ENCODE data around the gene PROP1. TPM values are rescaled to one million over a fixed set of nuclear protein-coding genes. Genes with fewer than 3 reads are reported as not detected.

PROP1 gene
- total and polyA plus RNA-seq, 12 donors = not detected

DNA sequence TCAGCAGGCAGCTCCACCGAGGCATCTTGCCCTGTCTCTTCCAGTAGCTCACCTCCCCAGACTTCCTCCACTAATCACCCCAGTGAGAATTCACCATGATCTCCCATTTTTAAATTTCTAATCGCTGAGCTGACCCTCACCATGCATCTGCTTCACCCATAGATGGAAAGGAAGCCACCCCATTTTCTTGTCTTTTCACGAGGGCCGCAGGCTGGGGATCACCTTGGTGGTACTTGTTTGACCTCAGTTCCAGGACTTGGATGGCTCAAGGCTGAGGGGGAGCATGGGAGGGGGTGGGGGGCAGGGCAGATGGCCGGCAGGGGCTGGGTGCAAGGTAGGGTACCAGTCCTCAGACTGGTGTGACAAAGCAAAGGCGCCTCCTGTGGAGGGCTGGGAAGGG lies 3.6 kb downstream of the PROP1 start:
- WGBS, 4 donors = 73 to 80% (median 76%) methylated on average over 6 of the region's 6 CpGs
- Histone ChIP-seq H3K4me1 (replicated peaks in 1 of 2) (no peaks in the 10 kb centered on the region), H3K27me3 (peaks cover 6% of the 10 kb centered on the region), H3K9me3 (replicated peaks in 1 of 3) (no peaks in the 10 kb centered on the region), H3K27ac (no peak overlapping the region), H3K4me3 (no peak overlapping the region), H3K36me3 (replicated peaks in 1 of 2) (no peaks in the 10 kb centered on the region)
- DNase-seq = no peak
- TF ChIP-seq POLR2A (IDR thresholded peaks at IDR 0.05) (no peak), CTCF (IDR thresholded peaks at IDR 0.05) (no peak)
- intact Hi-C loops (cut with DNase I) = no loop called here

DNA sequence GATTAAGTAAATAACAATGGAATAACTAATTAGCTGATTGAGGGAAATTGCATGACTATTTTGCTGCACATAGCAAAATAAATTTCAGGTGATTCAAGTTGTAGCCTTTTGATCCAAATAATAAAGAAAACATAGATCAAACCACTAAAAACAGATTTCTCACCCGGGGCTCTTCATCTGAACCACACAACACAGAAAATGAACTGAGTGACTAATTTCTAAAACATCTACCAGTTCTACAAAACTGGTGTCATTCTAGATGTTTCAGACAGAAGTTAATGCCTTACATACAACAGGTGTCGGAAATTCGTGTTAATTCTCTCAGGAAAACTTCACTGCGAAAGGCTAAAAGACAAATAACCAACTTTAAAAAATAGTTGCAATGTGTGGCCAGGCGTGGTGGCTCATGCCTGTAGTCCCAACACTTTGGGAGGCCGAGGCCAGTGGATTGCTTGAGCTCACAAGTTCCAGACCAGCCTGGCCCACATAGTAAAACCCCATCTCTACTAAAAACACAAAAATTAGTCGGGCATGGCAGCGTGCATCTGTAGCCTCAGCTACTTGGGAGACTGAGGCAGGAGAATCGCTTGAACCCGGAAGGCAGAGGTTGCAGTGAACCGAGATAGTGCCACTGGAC lies 6.9 kb downstream of the PROP1 start:
- no peak for DNase-seq
- intact Hi-C loops (cut with DNase I) = no loop called here
- Histone ChIP-seq H3K4me1 (replicated peaks in 1 of 2) (no peaks in the 10 kb centered on the region), H3K9me3 (replicated peaks in 1 of 3) (no peaks in the 10 kb centered on the region), H3K36me3 (replicated peaks in 1 of 2) (no peaks in the 10 kb centered on the region), H3K4me3 (no peak overlapping the region), H3K27ac (no peak overlapping the region), H3K27me3 (peaks cover 28% of the 10 kb centered on the region)
- 79 to 89% (median 86%) methylated on average over 11 of the region's 11 CpGs for WGBS, 4 donors
- TF ChIP-seq POLR2A (IDR thresholded peaks at IDR 0.05) (no peak), CTCF (IDR thresholded peaks at IDR 0.05) (no peak)

- peaks cover 39% of the 10 kb centered on the region for H3K27me3 ChIP-seq
- no peak overlapping the region for H3K4me3 ChIP-seq
- TF ChIP-seq CTCF (IDR thresholded peaks at IDR 0.05) = no peak
- no peak for TF ChIP-seq POLR2A (IDR thresholded peaks at IDR 0.05)
- no peaks in the 10 kb centered on the region for H3K4me1 ChIP-seq (replicated peaks in 1 of 2)
- no peak for DNase-seq
- 66 to 76% (median 71%) methylated on average over 9 of the region's 9 CpGs for WGBS, 4 donors
- H3K36me3 ChIP-seq (replicated peaks in 1 of 2) = no peaks in the 10 kb centered on the region
- intact Hi-C loops (cut with DNase I) = no loop called here
- H3K9me3 ChIP-seq (replicated peaks in 1 of 3) = no peaks in the 10 kb centered on the region
- H3K27ac ChIP-seq = no peak overlapping the region
Observed at GRCh38 chr5:177987326-177987725, 8.7 kb downstream of the PROP1 start.

DNA sequence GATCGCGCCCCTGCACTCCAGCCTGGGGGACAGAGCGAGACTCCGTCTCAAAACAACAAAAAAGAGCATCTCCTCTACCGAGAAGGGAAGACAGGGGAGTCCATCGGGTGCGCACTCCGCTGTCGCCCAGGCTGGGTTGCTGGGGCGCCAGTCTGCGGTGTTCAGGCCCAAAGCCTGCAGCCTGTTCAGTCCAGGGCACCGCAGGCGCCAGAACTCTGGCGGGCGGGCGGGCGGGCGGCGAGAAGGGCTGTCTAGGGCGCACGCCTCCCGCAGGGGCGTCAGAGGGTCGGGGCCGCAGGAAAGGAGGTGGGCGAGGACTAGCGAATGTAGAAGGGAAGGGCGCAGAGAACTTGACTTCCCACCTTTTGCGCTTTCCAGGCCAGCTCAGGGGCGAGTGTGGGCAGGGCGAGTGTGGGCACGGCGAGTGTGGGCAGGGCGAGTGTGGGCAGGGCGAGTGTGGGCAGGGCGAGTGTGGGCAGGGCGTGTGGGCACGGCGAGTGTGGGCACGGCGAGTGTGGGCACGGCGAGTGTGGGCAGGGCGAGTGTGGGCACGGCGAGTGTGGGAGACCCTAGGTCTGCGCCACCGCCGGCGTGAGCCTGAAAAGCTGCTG lies 10.5 kb downstream of the PROP1 start:
- Histone ChIP-seq H3K36me3 (replicated peaks in 1 of 2) (no peaks in the 10 kb centered on the region), H3K4me3 (no peak overlapping the region), H3K4me1 (replicated peaks in 1 of 2) (no peaks in the 10 kb centered on the region), H3K27ac (no peak overlapping the region), H3K9me3 (replicated peaks in 1 of 3) (no peaks in the 10 kb centered on the region), H3K27me3 (peaks cover 44% of the 10 kb centered on the region)
- TF ChIP-seq CTCF (IDR thresholded peaks at IDR 0.05) (no peak), POLR2A (IDR thresholded peaks at IDR 0.05) (no peak)
- intact Hi-C loops (cut with DNase I) = no loop called here
- WGBS, 4 donors = 17 to 40% (median 19%) methylated on average over 14 to 50 of the region's 50 CpGs
- DNase-seq = no peak

All from adrenal gland (tissue), 12 donors.